Psoas muscle (tissue), 8 donors: ENCODE measurements around the gene CNDP2. TPM values are rescaled to one million over a fixed set of nuclear protein-coding genes. Genes with fewer than 3 reads are reported as not detected.

Experiments
- ATAC-seq, 4 donors: fragments of 200-7000 bp; cut with Tn5 transposase; one replicate each; pipeline ENCODE4 v1.9.1; 2020; ENCODE audit warnings: moderate library complexity in 3 of 4, mild to moderate bottlenecking in 2 of 4
- DNase-seq, 2 donors: peaks; one replicate each; pipeline ENCODE4 v3.0.0-alpha.2; 2020
- H3K27ac ChIP-seq: fragments of 200-600 bp; one replicate; pipeline ENCODE4 v1.8.0; 2022
- H3K27me3 ChIP-seq, 3 donors: fragments of 200-600 bp in 1 of 3; one replicate each; pipeline versions ENCODE4 v1.6.1 to v1.8.0; 2013 to 2022; ENCODE audit warnings: low read length in 2 of 3, mild to moderate bottlenecking in 2 of 3, moderate library complexity in 1 of 3; ENCODE audit not compliant: insufficient read depth in 3 of 3
- H3K36me3 ChIP-seq, 2 donors: fragments of 200-600 bp in 1 of 2; one replicate each; pipeline versions ENCODE4 v1.6.1 to v1.8.0; 2013 to 2022; ENCODE audit warnings: low read depth in 1 of 2, mild to moderate bottlenecking in 1 of 2, moderate library complexity in 1 of 2; ENCODE audit not compliant: insufficient read depth in 1 of 2
- H3K4me1 ChIP-seq: fragments of 200-600 bp; one replicate; pipeline ENCODE4 v1.8.0; 2022
- H3K4me3 ChIP-seq: fragments of 200-600 bp; one replicate; pipeline ENCODE4 v1.8.0; 2022; ENCODE audit warnings: mild to moderate bottlenecking
- H3K9me3 ChIP-seq: fragments of 200-600 bp; one replicate; pipeline ENCODE4 v1.8.0; 2022
- WGBS, 3 donors: extraction: QIAGEN DNeasy Blood & Tissue Kit; methylation state at CpG; one replicate each; pipeline versions ENCODE4 v1.1.6 to v1.1.7; 2013; 5-methylcytosine and 5-hydroxymethylcytosine counted together
- intact Hi-C, 2 donors: fragments of 100-400 bp; cut with DNase I; formaldehyde crosslinking; loops; one replicate each; pipeline versions ENCODE4 v1.11.0 to v1.14.2; 2022
- polyA plus RNA-seq, 3 donors: library from polyadenylated mRNA; stranded (reverse); fragments of 200-250 nt; gene quantifications; one replicate each; pipeline ENCODE4 v1.2.3, GENCODE V29; 2013
- total RNA-seq, 4 donors: library from RNA; stranded (reverse); fragmentation: NEBNext Ultra II Directional in 2 of 4; extraction: Animal tissue kit (Norgen Biotek cat#: 25700) in 2 of 4; gene quantifications; one replicate each; pipeline versions ENCODE4 v1.2.1 to v1.2.4, GENCODE V29; 2021 to 2023
- TF ChIP-seq, protein P1 (sequence below): fragments of 200-600 bp; IDR thresholded peaks from one replicate; pipeline ENCODE4 v1.8.0; 2022; ENCODE audit warnings: antibody characterized with exemption
- donor health status: healthy with polysubstance abuse.
- donor health status: DM: no; HTN: no; CAD: no; lungs with moderate emphysema.
- donor health status: Bipolar disorder and iron deficiency.
- donor health status: healthy.
- donor health status: DM: yes; HTN: yes; CAD: no.
- donor health status: DM: no; HTN: no; CAD: no.
- donor health status: DM: no; HTN: no; CAD: no.
- donor health status: DM: yes; HTN: yes; CAD: no.

Gene CNDP2
- total and polyA plus RNA-seq, 7 donors, result 24.3 to 51.9 (median 41.4) TPM

DNA sequence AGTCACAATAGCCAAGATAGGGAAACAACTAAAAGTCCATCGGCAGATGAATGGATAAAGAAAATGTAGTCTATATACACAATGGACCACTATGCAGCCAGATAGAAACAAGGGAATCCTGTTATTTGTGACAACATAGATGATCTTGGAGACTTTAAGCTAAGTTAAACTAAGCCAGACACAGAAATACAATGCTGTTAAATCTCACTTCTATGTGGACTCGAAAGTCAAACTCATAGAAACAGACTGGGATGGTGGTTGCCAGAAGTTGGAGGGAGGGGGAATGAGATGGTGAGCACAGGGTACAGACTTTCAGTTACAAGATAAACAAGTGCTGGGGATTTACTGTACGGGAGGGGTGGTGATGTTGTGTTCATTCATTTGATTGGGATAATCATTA lies 32.8 kb downstream of the CNDP2 start:
- no peaks in the 10 kb centered on the region for H3K9me3 ChIP-seq
- H3K4me1 ChIP-seq, result peaks cover 5% of the 10 kb centered on the region
- no peak overlapping the region for H3K27ac ChIP-seq
- H3K4me3 ChIP-seq, result no peak overlapping the region
- DNase-seq (no peak), ATAC-seq (no peak)
- H3K27me3 ChIP-seq, result no peaks in the 10 kb centered on the region
- 83 to 89% (median 87%) methylated on average over 3 of the region's 3 CpGs for WGBS, 3 donors
- intact Hi-C loops, result no loop called here
- no peaks in the 10 kb centered on the region for H3K36me3 ChIP-seq
- TF ChIP-seq, protein P1, sequence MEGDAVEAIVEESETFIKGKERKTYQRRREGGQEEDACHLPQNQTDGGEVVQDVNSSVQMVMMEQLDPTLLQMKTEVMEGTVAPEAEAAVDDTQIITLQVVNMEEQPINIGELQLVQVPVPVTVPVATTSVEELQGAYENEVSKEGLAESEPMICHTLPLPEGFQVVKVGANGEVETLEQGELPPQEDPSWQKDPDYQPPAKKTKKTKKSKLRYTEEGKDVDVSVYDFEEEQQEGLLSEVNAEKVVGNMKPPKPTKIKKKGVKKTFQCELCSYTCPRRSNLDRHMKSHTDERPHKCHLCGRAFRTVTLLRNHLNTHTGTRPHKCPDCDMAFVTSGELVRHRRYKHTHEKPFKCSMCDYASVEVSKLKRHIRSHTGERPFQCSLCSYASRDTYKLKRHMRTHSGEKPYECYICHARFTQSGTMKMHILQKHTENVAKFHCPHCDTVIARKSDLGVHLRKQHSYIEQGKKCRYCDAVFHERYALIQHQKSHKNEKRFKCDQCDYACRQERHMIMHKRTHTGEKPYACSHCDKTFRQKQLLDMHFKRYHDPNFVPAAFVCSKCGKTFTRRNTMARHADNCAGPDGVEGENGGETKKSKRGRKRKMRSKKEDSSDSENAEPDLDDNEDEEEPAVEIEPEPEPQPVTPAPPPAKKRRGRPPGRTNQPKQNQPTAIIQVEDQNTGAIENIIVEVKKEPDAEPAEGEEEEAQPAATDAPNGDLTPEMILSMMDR, result no peak

DNA sequence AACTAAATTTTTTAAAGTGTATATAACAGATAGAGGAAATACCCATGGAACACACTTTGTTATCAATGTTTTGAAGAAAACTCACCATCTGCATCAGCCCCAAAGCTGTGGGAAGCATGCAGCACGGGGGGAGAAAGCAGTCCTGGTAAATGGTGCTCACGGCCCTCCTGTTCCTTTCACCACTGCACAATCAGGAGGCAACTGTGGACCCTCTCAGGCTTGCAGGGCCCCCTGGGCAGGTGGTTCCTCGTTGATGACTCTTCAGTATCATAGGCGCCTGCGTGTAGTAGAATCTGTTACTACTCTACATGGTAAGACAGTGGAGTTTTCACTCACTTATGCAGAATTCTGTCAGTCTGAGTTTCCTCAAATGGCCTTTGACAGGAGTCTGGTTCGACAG lies 33.2 kb downstream of the CNDP2 start:
- H3K4me3 ChIP-seq, result no peak overlapping the region
- H3K9me3 ChIP-seq, result no peaks in the 10 kb centered on the region
- peaks cover under 1% of the 10 kb centered on the region for H3K4me1 ChIP-seq
- TF ChIP-seq, protein P1, result no peak
- 74 to 80% (median 76%) methylated on average over 6 of the region's 6 CpGs for WGBS, 3 donors
- H3K27ac ChIP-seq, result no peak overlapping the region
- H3K27me3 ChIP-seq, result no peaks in the 10 kb centered on the region
- intact Hi-C loops, result no loop called here
- DNase-seq (no peak), ATAC-seq (no peak)
- H3K36me3 ChIP-seq, result no peaks in the 10 kb centered on the region

DNA sequence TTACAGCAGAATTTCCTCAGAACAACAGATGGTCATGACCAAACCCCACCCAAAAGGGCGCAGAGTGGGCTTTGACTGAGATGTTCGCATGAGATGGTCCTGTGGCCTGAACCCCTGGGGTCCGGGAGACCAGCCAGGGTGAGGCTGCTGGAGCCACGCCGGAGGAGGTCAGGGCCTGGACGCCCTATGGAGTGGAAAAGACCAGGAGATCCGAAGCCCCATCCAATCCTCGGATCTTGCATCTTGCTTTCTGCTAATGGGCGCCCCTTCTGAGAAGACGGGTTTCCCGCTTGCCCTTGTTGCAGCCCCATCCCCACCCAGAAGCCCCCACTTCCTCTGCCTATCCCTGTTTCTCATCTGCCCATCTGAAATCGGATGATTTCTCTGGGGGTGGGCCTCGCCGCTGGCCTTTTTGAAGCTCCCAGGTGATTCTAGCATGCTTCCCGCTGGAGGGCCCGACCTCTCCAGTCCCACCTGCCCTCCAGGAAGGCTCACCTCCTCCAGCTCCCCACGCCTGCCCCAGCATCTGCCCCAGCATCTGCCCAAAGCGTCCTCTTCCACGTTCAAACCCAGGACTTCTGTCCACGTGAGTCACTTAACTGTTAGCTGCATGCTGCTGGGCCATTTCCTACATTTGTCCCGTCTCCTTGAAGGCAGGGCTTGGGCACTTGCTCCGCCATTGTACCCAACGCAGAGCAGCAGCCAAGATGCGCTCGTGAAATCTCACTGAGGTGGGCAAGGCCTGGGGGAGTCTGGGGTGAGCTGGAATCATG lies 33.8 kb downstream of the CNDP2 start:
- no peak for ATAC-seq

DNA sequence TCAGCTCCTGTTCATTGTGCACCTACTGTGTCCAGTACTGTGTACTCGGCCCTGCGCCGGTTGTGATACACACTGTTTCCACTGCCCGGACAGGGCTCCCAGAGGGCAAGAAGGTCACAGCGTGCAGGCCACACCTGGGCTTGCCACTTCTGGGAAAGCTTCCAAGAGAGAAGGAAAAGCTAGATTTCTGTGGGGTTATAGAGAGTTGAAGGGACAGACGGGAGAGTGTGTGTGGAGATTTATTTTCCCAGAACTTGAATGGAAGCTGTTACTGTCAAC lies 34.4 kb downstream of the CNDP2 start:
- ATAC-seq, result no peak
- no peak for DNase-seq
- Histone ChIP-seq H3K27me3 (no peaks in the 10 kb centered on the region), H3K36me3 (no peaks in the 10 kb centered on the region), H3K9me3 (no peaks in the 10 kb centered on the region), H3K4me3 (no peak overlapping the region), H3K4me1 (no peaks in the 10 kb centered on the region), H3K27ac (no peak overlapping the region)
- 73 to 78% (median 74%) methylated on average over 6 of the region's 6 CpGs for WGBS, 3 donors
- intact Hi-C loops, result loop anchor here in 1 of 2 donors (10.0 kb wide), 1 partner anchor 56 kb away; no protein-coding TSS in a partner anchor
- TF ChIP-seq, protein P1, result no peak

More for the DNA sequence above, 33.8 kb downstream of the CNDP2 start:
- no peaks in the 10 kb centered on the region for H3K27me3 ChIP-seq
- no peak overlapping the region for H3K4me3 ChIP-seq
- H3K4me1 ChIP-seq, result no peaks in the 10 kb centered on the region
- TF ChIP-seq, protein P1, result no peak
- no peaks in the 10 kb centered on the region for H3K36me3 ChIP-seq
- no peaks in the 10 kb centered on the region for H3K9me3 ChIP-seq
- 87 to 90% (median 89%) methylated on average over 25 of the region's 25 CpGs for WGBS, 3 donors
- intact Hi-C loops, result loop anchor here in 1 of 2 donors (10.0 kb wide), 1 partner anchor 55 kb away; no protein-coding TSS in a partner anchor
- no peak for DNase-seq
- H3K27ac ChIP-seq, result no peak overlapping the region

DNA sequence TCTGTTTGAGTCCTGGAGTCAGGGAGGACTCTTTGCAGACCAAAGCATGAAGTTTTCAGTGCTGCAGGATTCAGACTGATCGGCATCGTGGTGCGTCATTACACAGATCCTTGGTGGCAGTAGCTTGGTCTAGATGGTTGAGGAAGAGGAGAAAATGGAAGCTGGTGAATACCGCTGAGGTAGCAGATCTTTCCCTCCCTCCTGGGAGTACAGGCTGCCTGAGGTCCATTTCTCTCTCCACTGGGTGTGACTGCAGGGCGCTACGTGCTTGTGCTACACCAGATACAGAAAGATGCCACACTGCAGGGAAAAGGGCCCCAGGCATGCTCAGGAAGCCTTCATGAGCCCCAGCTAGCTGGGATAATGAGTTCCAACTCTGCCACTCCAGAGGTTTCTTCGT lies 34.9 kb downstream of the CNDP2 start:
- no peak for DNase-seq
- 87 to 90% (median 88%) methylated on average over 7 of the region's 7 CpGs for WGBS, 3 donors
- intact Hi-C loops, result loop anchor here in 1 of 2 donors (10.0 kb wide), 1 partner anchor 56 kb away; no protein-coding TSS in a partner anchor
- no peak overlapping the region for H3K4me3 ChIP-seq
- no peaks in the 10 kb centered on the region for H3K27me3 ChIP-seq
- no peaks in the 10 kb centered on the region for H3K9me3 ChIP-seq
- no peaks in the 10 kb centered on the region for H3K4me1 ChIP-seq
- H3K36me3 ChIP-seq, result no peaks in the 10 kb centered on the region
- ATAC-seq, result no peak
- TF ChIP-seq, protein P1, result no peak
- H3K27ac ChIP-seq, result no peak overlapping the region
